Limb (tissue), 2 donors: ENCODE data around the gene RAC2.
A peak's percentile ranks its signal among the peaks of the same experiment; 100 is the strongest.

Source experiments
- DNase-seq, 2 donors: peaks; one replicate each; pipeline ENCODE4 v3.0.0-alpha.2; 2016; ENCODE audit errors: extremely low spot score in 2 of 2

RAC2 gene

DNA sequence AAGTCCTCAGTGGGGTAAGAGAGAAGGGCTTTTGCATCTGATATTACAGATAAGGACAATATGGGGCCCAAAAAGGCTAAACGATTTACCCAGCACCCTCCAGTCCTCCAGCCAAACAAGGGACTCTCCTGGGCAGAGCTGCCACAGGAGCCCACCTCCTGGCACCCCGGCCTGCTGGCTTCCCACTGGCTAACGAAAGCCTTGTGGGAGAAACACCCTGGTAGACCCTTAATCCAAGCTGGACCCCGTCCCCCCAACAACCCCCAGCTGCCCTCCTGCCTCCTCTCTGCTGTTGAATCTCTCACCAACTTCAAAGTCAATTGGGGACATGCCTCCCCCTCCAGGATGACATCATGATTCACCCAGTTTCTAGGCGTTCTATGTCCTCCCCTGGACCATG lies 66.8 kb downstream of the RAC2 start:
- DNase-seq = no peak

DNA sequence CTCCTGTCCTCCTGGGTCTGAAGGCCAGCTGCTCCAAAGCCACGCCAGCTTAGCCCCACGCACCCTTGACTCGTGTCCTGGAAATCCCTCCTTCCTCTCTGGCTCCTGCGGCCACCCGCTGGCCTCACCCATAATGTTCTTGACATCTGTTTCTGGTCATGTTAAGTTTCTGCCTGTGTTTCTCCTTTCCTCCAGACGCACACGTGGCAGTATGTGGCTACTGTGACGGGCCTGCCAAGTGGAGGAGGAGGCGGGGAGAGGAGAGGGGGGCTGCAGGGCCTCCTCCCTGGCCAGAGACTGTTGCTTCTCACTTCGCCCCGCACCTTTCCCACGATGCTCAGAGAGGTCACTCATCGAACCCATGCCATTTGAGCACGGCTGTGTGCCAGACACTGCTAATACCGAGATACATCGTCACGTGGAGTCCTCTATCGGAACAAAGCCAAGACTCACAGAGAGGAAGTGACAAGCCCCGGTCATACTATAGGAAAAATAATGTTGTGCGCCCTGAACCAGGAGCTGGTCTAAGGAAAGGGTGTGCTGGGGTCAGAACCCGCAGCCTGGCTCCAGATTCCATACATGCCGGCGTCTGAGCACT lies 67.5 kb downstream of the RAC2 start:
- DNase-seq = peak; percentile 80 to 82

DNA sequence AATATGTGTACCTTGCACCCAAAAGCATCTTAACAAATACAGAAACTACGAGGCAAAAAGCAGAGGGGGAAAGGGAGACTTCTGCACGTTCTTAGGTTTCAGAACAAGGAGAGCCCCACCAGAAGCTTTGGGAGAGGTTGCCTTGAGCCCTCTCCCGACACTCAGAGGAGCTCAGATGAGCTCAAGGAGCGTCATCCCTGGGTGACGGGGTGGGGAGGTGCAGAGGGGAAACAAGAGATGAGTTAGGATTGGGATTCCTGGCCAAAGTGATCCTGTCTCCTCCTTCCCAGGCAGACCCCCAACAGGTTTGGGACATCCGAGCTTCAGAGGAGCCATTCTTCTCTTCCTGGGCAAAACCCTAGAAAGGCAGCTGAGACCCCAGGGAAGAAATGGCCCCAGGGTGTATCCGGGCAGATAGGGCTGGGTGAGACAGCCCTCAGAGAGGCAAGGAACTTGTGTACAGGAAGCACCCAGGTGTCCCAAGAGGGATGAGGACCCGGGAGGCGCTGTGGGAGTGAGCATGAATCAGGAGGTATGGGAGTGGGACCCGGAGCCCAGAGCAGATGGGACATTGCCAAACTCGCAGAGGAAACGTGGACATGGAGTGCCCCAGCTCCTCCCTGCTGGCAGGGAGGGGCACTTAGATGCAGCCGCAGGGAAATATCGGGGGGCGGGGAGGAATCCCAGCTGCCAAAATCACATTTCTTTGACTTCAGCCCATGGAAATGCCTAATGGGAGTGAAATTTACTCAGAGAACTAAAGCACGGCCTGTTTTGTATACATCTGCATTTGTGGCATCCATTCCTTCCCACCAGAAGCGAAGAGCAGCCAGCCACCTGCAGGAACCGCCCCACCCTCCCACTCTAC lies 68.4 kb downstream of the RAC2 start:
- DNase-seq = peak in 1 of 2 donors; percentile 22
